HepG2 (cell line): Measurements from ENCODE around the gene ACP5. TPM values are rescaled to one million over a fixed set of nuclear protein-coding genes. Genes with fewer than 3 reads are reported as not detected.
A peak's percentile ranks its signal among the peaks of the same experiment; 100 is the strongest.

Experiments
- FOXM1 ChIP-seq: sonication (generic); formaldehyde crosslinking; IDR thresholded peaks from 2 replicates; pipeline ENCODE4 v1.5.0; 2020; ENCODE audit warnings: missing genetic modification reagents
- HES4 ChIP-seq: sonication (generic); formaldehyde crosslinking; IDR thresholded peaks from 2 replicates; pipeline ENCODE4 v1.9.0; 2021; ENCODE audit warnings: mild to moderate bottlenecking, missing genetic modification reagents, borderline replicate concordance
- KAT2B ChIP-seq: fragments of 150-350 bp; IDR thresholded peaks from 2 replicates; pipeline ENCODE4 v1.6.1; 2014; ENCODE audit warnings: low read depth, low read length, borderline replicate concordance
- KLF12 ChIP-seq: sonication (generic); formaldehyde crosslinking; IDR thresholded peaks from 2 replicates; pipeline ENCODE4 v1.4.0; 2020; ENCODE audit warnings: missing genetic modification reagents, borderline replicate concordance
- MEIS1 ChIP-seq: sonication (generic); formaldehyde crosslinking; IDR thresholded peaks from 2 replicates; pipeline ENCODE4 v1.9.0; 2021; ENCODE audit warnings: mild to moderate bottlenecking, missing genetic modification reagents, moderate library complexity, borderline replicate concordance
- MIER3 ChIP-seq: IDR thresholded peaks from 2 replicates; pipeline ENCODE4 v1.6.1; 2016; ENCODE audit warnings: missing compliant biosample characterization, borderline replicate concordance
- RCOR2 ChIP-seq: IDR thresholded peaks from 2 replicates; pipeline ENCODE4 v1.6.1; 2016; ENCODE audit warnings: missing biosample characterization, missing genetic modification reagents
- REPIN1 ChIP-seq: sonication (generic); formaldehyde crosslinking; IDR thresholded peaks from 2 replicates; pipeline ENCODE4 v1.8.0; 2022; ENCODE audit warnings: missing genetic modification reagents, low read depth, mild to moderate bottlenecking, borderline replicate concordance
- SMC3 ChIP-seq: IDR thresholded peaks from 2 replicates; pipeline ENCODE4 v1.6.1; 2011; ENCODE audit warnings: low read length, improper control_type of control experiment
- TAF1 ChIP-seq: sonication (generic); formaldehyde crosslinking; IDR thresholded peaks from 2 replicates; pipeline ENCODE4 v1.4.0; 2020; ENCODE audit warnings: missing genetic modification reagents
- U2AF1 ChIP-seq: fragments of 200-400 bp; formaldehyde crosslinking; optimal IDR thresholded peaks from 2 replicates; pipeline ENCODE3; 2017; ENCODE audit warnings: mild to moderate bottlenecking, low read depth, low read length
- ZNF232 ChIP-seq: sonication (generic); formaldehyde crosslinking; IDR thresholded peaks from 2 replicates; pipeline ENCODE4 v1.4.0; 2020; ENCODE audit warnings: missing genetic modification reagents, borderline replicate concordance
- ZNF260 ChIP-seq: sonication (generic); formaldehyde crosslinking; IDR thresholded peaks from 2 replicates; pipeline ENCODE4 v1.4.0; 2020; ENCODE audit warnings: missing genetic modification reagents, low read depth, mild to moderate bottlenecking, borderline replicate concordance
- ZNF337 ChIP-seq: sonication (generic); formaldehyde crosslinking; IDR thresholded peaks from 2 replicates; pipeline ENCODE4 v1.5.1; 2020; ENCODE audit warnings: missing genetic modification reagents, low read depth, mild to moderate bottlenecking, borderline replicate concordance
- ZNF556 ChIP-seq: sonication (generic); formaldehyde crosslinking; IDR thresholded peaks from 2 replicates; pipeline ENCODE4 v1.4.0; 2020; ENCODE audit warnings: mild to moderate bottlenecking, missing genetic modification reagents, borderline replicate concordance
- ZNF557 ChIP-seq: sonication (generic); formaldehyde crosslinking; IDR thresholded peaks from 2 replicates; pipeline ENCODE4 v1.4.0; 2020; ENCODE audit warnings: missing genetic modification reagents
- ZNF569 ChIP-seq: sonication (generic); formaldehyde crosslinking; IDR thresholded peaks from 2 replicates; pipeline ENCODE4 v1.5.0; 2020; ENCODE audit warnings: mild to moderate bottlenecking, missing genetic modification reagents, moderate library complexity, borderline replicate concordance
- ZNF749 ChIP-seq: sonication (generic); formaldehyde crosslinking; IDR thresholded peaks from 2 replicates; pipeline ENCODE4 v1.8.0; 2022; ENCODE audit warnings: mild to moderate bottlenecking, missing genetic modification reagents, moderate library complexity, borderline replicate concordance
- ZNF878 ChIP-seq: sonication (generic); formaldehyde crosslinking; IDR thresholded peaks from 2 replicates; pipeline ENCODE4 v1.8.1; 2023; ENCODE audit warnings: mild to moderate bottlenecking, missing genetic modification reagents, moderate library complexity
- polyA plus RNA-seq, 8 experiments: library from polyadenylated mRNA; depleted of rRNA in 3 of 8; stranded (reverse) in 7 of 8; unstranded in 1 of 8; fragments of >200 nt; fragmentation: Illumina TruSeq in 4 of 8; extraction: Trizol in 4 of 8; gene quantifications; 2 replicates each; pipeline versions ENCODE4 v1.2.1 to v1.2.3, GENCODE V29; 2011 to 2016; ENCODE audit warnings: low read depth in 4 of 8, missing spikeins in 1 of 8, mixed read lengths in 1 of 8; ENCODE audit not compliant: insufficient read depth in 1 of 8
- total RNA-seq, 5 experiments: library from RNA; depleted of rRNA; stranded (reverse); fragments of >200 nt; fragmentation: Illumina TruSeq; extraction: Trizol; gene quantifications; 2 replicates each; pipeline ENCODE4 v1.2.3, GENCODE V29; 2016; ENCODE audit warnings: low read depth in 1 of 5
- TF ChIP-seq, protein P1 (sequence below): IDR thresholded peaks from 2 replicates; pipeline ENCODE4 v1.4.0; 2020; ENCODE audit warnings: mild to moderate bottlenecking, missing genetic modification reagents
- TF ChIP-seq, protein P2 (sequence below): sonication (generic); formaldehyde crosslinking; IDR thresholded peaks from 2 replicates; pipeline ENCODE4 v1.8.0; 2023; ENCODE audit warnings: mild to moderate bottlenecking, missing genetic modification reagents
- TF ChIP-seq, protein P3 (sequence below): sonication (generic); formaldehyde crosslinking; conservative IDR thresholded peaks from 2 replicates; pipeline ENCODE4 v1.4.0; 2020; ENCODE audit warnings: missing genetic modification reagents

The ACP5 gene
- total and polyA plus RNA-seq, 2 of the 13 experiments (the other 11 are each of a cell fraction or from before 2014, with no cell fraction given): 1.3 to 6.7 TPM

DNA sequence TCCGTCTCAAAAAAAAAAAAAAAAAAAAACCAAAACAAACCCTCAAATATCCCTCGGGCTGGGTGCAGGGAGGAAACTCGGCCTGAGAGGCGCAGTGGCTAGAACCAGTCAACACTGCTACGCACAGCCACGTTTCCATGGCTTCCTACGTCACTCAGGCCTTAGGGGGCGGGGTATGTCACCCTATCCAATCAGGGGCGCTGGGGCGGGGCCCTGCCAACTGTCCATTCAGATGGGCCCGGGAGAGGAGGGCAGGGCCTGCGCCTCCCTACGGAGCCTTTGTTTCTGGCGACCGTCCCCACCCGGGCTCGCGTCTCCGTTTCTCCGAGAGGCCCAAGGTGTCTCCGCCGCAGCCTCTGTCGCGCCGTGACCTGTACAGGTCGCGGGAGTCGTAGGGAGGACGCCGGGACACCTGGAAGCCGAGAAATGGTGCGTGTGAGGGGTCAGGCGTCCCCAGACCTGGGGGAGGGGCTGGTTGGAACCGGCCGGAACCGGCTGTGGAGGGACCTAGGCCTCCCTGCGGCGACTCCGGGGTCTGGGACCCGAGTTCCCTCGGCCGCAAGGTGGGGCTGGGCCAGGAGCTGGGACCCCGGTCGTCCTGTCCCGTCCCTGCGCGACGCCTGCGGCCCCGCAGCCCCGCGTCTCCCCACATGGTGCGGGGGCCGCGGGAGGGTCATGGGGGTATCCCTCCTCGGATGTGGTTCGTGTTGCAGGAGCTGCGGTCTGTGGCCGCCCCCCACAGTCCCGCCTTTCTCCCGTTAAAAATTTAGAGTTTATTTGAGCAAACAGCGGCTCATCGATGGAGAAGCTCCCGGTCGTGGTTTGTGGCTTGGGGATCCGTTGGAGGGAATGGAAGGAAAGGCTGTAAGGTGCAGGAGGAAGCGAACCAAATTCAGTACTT is 20.0 kb upstream of the ACP5 start, which contains the start of gene ZNF627 (continued):
- TF ChIP-seq, protein P1, sequence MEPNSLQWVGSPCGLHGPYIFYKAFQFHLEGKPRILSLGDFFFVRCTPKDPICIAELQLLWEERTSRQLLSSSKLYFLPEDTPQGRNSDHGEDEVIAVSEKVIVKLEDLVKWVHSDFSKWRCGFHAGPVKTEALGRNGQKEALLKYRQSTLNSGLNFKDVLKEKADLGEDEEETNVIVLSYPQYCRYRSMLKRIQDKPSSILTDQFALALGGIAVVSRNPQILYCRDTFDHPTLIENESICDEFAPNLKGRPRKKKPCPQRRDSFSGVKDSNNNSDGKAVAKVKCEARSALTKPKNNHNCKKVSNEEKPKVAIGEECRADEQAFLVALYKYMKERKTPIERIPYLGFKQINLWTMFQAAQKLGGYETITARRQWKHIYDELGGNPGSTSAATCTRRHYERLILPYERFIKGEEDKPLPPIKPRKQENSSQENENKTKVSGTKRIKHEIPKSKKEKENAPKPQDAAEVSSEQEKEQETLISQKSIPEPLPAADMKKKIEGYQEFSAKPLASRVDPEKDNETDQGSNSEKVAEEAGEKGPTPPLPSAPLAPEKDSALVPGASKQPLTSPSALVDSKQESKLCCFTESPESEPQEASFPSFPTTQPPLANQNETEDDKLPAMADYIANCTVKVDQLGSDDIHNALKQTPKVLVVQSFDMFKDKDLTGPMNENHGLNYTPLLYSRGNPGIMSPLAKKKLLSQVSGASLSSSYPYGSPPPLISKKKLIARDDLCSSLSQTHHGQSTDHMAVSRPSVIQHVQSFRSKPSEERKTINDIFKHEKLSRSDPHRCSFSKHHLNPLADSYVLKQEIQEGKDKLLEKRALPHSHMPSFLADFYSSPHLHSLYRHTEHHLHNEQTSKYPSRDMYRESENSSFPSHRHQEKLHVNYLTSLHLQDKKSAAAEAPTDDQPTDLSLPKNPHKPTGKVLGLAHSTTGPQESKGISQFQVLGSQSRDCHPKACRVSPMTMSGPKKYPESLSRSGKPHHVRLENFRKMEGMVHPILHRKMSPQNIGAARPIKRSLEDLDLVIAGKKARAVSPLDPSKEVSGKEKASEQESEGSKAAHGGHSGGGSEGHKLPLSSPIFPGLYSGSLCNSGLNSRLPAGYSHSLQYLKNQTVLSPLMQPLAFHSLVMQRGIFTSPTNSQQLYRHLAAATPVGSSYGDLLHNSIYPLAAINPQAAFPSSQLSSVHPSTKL: peak; percentile 55; the same call in 1 of the 2 replicates
- no peak; the same call in 1 of the 2 replicates for TF ChIP-seq ZNF557 (CRISPR knock-in tag)
- peak; percentile 94 for TF ChIP-seq TAF1
- no peak for TF ChIP-seq MEIS1 (CRISPR knock-in tag)
- no peak for TF ChIP-seq U2AF1
- TF ChIP-seq REPIN1 (CRISPR knock-in tag): peak; percentile 63; the same call in 1 of the 2 replicates
- TF ChIP-seq ZNF556: peak; percentile 83; the same call in 1 of the 2 replicates
- TF ChIP-seq RCOR2 (CRISPR knock-in tag): no peak
- TF ChIP-seq ZNF878: no peak
- TF ChIP-seq FOXM1 (CRISPR knock-in tag): no peak
- TF ChIP-seq, protein P2, sequence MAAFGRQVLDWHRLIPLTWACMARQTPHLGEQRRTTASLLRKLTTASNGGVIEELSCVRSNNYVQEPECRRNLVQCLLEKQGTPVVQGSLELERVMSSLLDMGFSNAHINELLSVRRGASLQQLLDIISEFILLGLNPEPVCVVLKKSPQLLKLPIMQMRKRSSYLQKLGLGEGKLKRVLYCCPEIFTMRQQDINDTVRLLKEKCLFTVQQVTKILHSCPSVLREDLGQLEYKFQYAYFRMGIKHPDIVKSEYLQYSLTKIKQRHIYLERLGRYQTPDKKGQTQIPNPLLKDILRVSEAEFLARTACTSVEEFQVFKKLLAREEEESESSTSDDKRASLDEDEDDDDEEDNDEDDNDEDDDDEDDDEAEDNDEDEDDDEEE (CRISPR knock-in tag): peak; percentile 82; the same call in 1 of the 2 replicates
- TF ChIP-seq, protein P3, sequence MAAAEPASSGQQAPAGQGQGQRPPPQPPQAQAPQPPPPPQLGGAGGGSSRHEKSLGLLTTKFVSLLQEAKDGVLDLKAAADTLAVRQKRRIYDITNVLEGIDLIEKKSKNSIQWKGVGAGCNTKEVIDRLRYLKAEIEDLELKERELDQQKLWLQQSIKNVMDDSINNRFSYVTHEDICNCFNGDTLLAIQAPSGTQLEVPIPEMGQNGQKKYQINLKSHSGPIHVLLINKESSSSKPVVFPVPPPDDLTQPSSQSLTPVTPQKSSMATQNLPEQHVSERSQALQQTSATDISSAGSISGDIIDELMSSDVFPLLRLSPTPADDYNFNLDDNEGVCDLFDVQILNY (CRISPR knock-in tag): no peak
- TF ChIP-seq ZNF749: peak; percentile 79; the same call in 1 of the 2 replicates
- TF ChIP-seq MIER3: no peak
- no peak for TF ChIP-seq SMC3
- TF ChIP-seq KAT2B: no peak
- peak; percentile 53; the same call in 1 of the 2 replicates for TF ChIP-seq KLF12 (CRISPR knock-in tag)
- no peak for TF ChIP-seq ZNF569 (CRISPR knock-in tag)
- 0 out of 2 replicates have a peak, but pooled peaks have one; percentile 22 for TF ChIP-seq ZNF232
- peak; percentile 88; the same call in 1 of the 2 replicates for TF ChIP-seq ZNF260 (CRISPR knock-in tag)
- no peak for TF ChIP-seq ZNF337 (CRISPR knock-in tag)
- TF ChIP-seq HES4 (CRISPR knock-in tag): peak; percentile 67; the same call in 1 of the 2 replicates
